NCI-H1694 treated with DMSO at 0.1 percent for 48 hours (cell line): ENCODE results near the gene SRGAP1.
"Not testable (repeated sequence)": the region's sequence is repeated elsewhere in the genome, so short reads cannot be mapped to it uniquely, and the experiment has no call there.

ENCODE experiments used
- DNase-seq: peaks from one replicate; lab custom pipeline; 2025; lab: John Stamatoyannopoulos, UW

Gene SRGAP1

DNA sequence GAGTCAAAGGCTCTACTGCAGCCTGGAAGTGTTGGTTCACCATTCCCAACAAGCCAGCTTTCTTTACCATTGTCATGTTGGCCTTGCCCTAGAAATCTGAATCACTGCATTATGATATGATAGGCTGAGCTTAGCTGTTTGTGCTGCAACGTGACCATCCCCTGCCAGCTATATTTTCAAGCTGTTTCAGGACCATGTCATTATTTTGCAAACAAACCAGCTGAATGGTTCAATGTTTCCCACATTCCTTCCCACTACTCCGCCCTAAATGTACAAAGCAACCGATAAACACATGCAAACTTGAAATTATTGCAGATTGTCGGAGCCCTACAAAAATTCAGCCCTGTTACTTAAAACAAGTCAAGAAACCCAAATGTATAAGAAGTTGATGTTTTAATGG, 241.5 kb downstream of the SRGAP1 start:
- no peak for DNase-seq

DNA sequence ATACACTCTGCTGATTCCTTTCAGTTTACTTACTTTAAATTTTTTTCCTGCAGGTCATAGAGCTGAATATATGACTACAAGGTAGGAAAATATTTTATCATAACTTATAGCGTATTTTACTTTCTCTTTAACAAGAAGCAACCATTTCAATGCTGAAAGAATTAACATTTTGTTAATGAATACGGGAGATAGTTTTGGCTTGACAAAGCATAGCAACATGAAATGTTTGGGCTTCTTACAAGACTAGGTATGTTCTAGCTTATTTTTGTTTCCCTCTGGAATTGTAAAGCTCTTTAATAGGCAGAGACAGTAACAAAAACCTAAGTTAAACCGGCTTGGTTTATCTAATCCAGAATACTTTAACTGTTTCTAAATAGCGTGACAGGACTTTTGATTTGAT, 242.4 kb downstream of the SRGAP1 start:
- no peak for DNase-seq

DNA sequence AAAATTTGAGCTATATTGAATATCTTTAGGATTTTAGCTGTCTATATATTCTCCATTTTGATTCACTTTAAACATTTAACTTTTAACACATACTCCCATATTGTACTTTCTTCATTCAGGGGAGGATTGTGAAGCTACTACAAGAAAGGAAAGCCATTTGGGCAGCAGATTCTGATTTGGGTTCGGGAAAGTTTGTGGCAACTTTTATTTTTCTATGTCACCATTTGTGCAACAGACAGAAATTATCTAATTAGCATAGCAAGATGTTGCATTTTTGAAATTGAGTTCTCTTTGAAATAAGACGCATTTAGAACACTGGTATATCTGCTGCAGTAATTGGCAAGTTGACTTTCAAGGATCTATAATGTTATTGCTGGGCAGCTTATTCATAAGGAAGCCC, 243.3 kb downstream of the SRGAP1 start:
- no peak for DNase-seq

DNA sequence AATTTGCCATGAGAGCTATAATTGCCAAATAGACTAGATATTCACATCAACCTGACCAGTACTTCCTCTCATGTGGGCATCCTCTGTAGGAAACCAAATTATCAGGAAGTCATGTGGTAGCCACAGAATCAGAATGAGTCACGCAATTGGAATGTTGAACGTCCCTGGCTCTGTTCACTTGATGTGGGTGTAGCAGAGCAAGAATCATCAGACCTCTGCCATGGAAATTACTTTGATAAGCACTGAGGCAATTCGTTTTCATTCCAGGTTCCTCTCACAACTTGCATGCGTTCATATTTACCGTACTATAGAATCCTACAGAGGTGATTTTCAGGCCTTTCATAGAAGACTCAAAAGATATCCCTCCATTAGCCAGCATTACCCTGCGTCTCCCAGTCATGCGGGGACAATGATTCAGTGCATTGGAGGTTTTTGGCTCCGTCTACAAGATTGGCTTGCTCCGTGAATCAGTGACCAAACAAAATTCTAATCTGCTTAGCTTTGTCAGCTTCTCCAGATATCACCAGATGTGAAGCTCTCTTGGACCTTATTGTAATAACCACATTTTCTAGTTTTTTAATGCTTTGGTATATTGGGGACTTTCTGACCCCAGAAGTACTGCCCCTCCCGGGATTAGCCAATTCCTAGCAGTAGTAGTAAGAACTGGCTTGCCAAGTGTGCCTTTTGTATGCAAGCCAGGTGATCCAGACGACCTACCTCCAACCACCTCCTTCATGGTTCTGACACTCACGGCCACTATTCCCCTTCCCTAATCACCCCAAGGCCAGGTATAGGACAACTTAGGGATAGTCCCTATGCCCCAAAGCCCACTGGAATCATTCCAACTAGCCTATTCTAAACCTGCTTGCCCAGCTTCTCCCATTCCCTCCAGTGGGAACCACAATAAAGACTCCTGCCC, 244.2 kb downstream of the SRGAP1 start:
- no peak for DNase-seq

DNA sequence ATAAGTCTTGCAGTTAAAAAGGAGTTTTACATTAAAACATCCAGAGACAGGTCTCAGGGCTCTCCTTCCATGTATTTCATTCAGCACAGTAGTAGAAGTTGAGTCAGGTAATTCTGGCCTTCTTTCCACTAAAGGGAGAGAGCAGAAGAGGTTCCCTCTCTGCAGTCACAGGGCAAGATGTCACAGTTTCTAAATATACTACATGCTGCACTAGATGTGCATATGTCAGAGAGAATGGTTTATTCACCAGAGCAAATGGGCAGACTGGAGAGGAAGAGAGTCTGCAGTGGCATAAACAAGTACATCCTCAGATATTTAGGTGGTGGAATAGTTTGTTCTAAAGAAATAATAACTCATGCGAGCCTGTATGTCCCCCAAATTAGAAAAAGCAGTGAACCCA, 245.5 kb downstream of the SRGAP1 start:
- no peak for DNase-seq

DNA sequence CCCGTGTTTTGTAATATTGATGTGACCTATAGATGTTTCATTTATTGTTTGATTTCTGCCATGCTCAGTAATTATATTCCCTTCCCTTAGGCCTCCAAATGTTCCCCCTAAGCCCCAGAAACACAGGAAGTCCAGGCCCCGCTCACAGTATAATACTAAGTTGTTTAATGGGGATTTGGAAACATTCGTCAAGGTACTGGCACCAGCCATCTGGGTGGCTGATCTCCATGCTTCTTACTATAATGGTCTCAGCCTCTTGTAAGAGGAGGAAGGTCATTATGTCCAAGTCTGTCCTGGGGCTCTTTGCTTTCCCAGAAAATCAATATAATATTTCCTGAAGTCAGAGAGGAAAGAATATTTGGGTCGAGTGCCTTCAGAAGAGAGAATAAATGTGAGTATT, 246.7 kb downstream of the SRGAP1 start:
- no peak for DNase-seq

DNA sequence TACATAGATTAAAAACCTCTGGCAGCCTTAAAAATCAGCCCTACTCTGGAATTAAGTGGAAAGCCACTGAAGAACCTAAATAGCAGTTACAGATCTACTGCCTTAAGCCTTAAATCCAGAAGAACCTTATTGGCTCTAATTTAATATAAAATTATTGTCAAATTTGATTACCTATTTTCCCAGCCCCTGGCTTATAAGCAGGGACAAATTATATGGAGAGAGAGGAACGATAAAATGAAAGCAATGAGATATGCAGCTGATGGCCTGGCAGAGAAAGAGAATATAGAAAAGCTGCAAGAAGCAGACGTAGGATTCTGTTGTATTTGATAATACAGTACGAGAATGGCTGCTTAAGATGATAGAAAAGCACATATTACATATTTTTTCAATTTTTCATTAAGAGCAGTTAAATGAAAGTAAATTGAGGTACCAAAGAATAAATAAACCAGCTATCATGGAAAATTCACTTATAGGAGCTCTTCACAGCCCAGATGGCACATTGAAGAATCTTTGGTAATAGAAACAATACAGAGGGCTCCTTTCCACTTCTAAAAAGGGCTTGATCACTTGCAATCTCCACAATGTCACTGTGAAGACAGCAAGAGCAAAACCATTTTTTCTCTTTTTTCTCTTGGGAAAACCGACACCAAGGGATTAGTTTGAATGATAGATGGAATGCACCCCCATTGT, 248.2 kb downstream of the SRGAP1 start:
- no peak for DNase-seq

DNA sequence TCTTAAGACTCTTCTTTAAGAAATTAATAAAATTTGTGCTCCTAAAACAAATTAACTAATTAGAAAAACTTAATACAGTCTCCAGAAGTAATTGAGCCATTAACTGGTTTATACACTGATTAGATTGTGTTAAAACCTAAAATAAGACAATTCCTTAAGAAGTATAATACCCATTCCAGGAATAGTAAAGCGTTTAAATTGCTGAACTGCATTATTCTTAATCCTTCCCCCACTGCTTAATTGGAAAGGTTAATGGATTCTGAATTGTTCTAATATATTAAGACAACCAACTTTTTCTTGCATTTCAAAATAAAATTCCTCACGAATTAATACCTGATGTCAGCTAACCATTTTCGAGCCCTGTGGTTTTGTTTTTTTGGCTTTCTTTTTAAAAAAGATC, 249.2 kb downstream of the SRGAP1 start:
- DNase-seq, result no peak

DNA sequence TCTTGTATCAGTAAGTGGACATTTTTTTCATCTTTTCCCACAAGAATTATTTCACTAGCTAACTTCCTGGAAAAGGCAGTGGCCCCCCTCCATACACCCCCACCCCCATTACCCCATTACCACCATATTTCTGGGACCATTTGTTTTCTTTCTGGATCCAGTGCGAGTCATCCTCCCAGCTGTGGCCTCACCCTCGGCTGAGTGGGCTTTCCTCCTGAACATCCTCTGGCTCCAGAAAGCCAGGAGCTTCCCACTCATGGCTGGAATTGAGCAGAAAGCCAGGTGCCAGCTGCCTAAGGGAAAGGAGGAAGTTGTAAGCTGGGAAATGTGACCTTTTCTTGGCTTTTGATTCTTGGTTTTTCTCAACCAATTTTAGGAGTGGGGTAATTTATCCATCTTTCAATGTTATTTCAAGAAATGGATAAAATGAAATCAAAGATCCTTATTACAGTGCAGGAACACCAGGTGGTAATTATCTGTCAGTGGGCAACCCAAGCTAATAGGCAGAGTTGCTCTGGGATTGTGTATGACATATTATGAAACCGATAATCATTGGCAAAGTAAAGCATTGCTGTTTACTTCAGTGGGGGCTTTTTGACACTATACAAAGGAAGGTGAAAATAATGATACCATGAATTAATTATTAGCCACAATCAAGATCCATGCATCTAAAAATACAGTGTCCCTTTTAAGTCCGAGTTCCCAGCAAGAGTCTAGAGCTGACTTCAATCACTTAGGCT, 253.0 kb downstream of the SRGAP1 start:
- no peak for DNase-seq

DNA sequence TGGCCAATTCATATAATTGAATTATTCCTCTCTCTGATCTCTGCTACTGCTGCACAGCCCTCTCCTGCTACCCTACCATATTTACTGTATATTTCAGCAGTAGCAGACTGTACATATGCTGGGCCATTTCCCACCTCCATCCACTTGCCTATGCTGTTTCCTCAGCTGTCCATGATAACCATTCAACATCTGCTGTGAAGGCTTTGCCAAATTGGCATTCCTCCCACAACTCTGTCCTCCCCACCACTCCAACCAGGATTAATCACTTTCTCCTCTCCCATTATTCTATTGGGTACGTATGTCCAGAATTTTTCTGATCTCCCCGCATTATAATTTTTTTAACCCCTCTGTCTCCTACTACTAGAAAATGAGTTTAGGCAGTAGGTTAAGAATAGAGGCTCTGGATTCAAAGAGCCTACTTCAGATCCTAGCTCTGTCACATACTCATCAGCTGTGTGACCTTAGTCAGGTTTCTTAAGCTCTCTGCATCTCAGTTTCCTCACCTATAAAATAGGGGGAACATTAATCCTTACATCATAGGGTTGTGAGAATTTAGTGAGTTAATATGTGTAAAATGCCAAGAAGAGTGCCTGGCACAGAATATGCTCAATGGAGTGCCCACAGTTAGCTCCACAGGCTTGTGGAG, 254.3 kb downstream of the SRGAP1 start:
- DNase-seq, result peak; percentile 78

DNA sequence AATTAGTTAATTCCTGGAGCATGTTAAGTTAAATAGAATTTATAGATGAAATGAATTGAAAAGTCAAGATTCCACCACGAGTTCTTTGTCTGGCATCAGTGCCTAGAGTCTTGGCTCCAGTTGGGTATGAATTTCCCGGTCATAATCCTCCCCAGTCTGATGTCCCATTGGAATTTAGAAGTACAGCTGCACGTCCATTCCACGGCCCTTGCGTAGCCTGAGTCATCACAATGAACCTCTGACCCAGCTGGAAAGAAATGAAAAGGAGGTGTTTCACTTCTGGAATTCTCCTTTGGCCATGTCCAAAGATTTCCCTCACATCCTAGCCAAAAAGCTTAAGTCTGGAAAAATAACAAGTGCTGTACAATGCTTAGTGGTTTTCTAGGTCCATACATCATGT, 254.9 kb downstream of the SRGAP1 start:
- DNase-seq, result no peak

DNA sequence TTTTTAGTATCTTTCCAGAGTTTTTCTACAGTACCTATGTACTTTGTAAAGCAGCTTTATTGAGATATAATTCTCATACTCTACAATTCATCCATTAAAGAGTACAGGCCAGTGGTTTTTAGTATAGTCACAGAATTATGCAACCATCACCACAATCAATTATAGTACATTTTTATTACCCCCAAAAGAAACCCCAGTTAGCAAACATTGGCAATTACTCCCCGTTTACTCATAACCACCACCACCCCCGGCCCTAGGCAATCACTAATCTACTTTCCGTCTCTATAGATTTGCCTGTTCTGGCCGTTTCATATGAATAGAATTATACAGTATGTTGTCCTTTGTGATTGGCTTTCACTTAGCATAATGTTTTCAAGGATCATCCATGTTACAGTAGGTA, 257.8 kb downstream of the SRGAP1 start:
- DNase-seq, result no peak

DNA sequence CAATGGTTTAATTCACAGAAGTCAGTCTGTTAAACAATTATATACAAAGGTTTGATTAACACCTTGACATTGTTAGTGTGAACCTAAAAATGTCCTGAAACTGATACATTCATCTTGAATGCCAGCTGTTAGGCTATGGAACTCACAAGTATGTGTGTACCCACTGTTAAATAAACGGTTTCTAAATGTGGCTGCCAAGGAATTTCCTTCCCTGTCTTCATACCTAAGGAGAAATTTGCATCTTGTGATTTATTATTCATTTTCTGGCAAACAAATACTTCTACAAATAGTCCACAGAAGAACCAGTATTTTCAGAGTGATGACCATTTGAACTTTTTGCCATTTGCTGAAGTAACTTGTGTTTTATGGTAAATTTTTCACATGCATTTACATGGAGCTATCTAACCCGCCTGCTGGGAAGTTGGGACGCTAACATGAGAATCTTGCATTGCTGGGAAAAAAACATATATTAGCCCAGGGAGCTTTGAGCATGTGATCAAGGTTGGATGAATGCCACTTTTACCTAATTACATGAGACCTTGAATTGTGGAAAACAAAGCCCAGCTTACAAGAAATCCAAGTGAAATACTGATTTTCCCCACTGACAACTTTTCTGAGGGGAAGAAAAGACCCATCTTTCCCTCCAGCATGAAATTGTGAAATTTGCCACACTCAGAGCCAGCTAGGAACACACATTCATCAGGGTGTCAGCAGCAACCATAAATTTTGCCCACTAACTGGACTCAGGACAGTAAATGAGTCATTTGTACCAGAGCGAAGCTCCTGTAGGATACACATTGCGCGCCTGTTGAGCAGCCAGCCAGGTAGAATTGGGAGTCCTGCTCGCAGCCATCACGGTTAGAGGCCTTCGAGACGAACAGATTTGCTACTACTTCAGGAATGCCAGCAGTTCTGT, 259.6 kb downstream of the SRGAP1 start:
- DNase-seq, result no peak

DNA sequence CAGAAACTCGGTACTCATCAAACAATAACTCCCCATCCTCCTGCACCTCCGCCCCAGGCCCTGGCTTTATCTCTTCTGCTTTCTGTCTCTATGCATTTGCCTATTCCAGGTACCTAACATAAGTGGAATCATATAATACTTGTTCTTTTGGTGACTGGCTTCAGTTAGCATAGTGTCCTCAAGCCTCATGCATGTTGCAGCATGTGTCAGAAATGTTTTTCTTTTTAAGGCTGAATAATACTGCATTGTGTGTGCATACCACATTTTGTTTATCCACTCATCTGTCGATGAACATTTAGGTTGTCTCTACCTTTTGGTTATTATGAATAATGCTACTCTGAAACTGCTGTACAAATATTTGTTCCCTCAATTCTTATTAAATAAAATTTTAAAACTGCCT, 260.5 kb downstream of the SRGAP1 start:
- DNase-seq, result no peak

DNA sequence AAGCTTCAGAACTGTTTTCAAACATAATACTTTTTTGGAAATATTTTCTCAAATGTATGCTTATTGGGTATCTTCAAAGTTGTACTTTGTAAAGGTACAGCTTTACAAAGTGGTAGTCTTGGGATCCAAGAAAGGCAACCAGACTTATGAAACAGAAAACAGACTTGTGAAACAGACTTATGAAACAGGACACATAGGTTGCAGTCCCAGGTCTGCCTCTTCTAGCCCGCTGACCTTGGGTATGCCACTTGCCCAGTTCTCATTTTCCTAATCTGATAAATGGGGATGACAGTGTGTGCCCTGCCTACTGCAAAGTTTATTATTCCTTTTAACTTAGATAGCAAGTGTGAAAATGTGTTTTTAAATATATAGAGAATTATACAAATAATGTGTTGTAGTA, 263.3 kb downstream of the SRGAP1 start:
- no peak for DNase-seq

DNA sequence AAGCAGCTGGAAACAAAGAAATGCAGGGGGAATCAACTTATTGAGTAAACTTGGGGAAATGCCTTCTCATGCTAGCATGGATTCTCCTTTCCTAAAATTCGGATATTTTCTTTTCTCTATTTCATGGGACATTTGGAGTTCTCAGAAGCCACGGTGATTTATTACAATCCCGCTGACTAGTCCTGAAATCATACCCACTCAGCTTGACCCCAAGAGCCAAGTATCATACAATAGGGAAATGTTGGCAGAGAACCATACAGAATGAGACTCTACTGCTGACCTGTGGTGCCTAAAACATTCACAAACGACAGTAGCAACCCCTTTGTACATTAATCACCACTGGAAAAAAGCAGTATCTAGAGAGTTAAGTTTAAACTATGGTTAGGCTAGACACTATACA, 265.2 kb downstream of the SRGAP1 start:
- DNase-seq, result no peak

DNA sequence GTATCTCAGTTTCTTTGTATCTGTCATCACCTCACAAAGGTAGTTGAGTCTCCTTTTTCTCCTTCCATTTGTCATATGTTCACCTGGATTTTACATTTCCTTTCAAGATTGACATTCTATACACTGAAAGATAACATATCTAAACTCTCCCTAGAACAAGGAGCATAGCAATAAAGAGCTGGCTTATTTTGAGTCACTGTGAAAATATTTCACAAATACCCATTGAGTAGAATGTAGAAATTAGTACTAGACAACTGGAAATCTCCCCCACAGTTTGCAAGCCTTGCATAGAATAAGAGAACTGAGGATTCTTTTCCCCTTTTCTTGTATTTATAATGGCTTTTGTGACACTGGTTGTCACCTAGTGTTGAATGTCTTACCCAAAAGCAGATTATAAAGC, 266.4 kb downstream of the SRGAP1 start:
- DNase-seq, result no peak

DNA sequence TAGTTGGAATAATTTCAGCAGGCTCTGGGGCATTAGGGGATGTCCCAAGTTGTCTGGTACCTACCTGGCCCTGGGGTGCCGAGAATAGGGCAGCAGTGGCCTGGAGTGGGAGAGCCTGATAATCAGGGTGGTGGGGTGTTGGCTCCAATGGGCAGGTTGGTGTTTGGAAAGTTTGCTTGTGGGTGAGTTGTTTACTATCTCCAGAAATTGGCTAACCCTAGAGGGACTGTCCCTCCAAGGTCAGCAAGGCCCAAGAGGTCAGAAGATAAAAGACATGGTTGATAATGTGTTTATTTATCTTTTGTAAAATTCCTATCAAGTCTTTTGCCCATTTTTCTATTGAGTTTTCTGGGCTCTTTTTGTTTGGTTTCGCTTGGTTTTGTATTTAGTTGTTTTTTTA, 272.5 kb downstream of the SRGAP1 start:
- no peak for DNase-seq

DNA sequence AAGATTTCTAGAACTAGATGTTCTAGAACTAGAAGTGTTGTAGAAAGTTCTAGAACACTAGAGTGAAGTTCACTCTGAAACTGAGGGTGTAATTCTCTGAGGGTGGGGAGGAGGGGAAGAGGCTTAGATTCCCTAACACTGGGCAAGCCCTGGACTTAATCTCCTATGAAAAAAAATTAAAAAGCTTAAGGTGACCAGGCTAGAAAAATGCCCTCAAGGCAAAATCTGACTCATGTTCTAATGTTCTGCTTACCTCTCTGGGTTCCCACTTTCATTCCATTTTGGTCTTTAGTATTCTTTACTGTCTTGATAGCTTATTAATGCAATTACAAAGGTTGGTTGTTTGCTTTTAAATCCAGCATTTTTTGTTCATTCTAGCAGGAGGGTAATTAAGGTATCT, 276.1 kb downstream of the SRGAP1 start:
- DNase-seq, result no peak

DNA sequence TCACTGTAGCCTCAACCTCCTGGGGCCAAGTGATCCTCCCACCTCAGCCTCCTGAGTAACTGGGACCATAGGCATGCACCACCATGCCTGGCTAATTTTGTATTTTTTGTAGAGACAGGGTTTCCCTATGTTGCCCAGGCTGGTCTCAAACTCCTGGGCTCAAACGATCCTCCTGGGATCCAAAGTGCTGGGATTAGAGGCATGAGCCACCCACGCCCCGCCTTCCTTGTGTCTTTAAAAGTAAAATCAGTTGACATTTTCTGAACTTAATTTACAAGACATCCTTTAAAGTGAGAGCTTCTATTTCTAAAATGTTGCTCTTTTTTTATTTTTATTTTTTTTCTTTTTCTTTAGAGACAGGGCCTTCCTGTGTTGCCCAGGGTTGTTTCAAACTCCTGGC, 276.6 kb downstream of the SRGAP1 start:
- DNase-seq, result not testable (repeated sequence)

DNA sequence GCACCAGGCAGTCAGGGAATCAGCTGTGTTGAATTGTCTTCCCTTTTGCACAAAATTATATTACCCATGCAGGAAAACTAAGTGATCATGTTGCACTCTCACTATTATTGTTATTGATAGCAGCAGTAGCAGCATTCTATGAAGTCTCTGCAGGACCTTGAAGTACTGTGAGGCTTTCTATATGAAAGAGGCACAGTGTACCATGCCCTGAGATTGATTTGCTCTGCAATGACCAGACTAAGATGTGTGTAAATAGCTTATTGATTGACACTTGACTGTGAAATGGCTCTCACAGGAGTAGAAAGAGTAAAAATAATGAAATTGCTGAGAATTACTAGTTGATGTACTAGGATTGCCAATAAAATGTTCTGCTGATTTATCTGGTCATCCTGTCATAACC, 277.7 kb downstream of the SRGAP1 start:
- DNase-seq, result no peak
